PC-3 (cell line): ENCODE results near the gene MED14. TPM values are rescaled to one million over a fixed set of nuclear protein-coding genes. Genes with fewer than 3 reads are reported as not detected.

Experiments
- ATAC-seq: fragments of 200-7000 bp; cut with Tn5 transposase; 2 replicates; pipeline ENCODE4 v1.9.1; 2020; ENCODE audit warnings: mild to moderate bottlenecking, moderate library complexity
- BruUV-seq: library from RNA; stranded (reverse); fragments of 400-500 nt; replicated peaks from 2 replicates; lab custom pipeline; 2021; lab: Mats Ljungman, UMichigan
- CTCF ChIA-PET: fragments of 300-600 bp; sonication (Branson Sonifier 250); formaldehyde crosslinking; loops from one replicate; lab custom pipeline; 2022; ENCODE audit warnings: antibody characterized with exemption; lab: Charles Lee
- POLR2A ChIA-PET: fragments of 300-600 bp; sonication (Branson Sonifier 250); formaldehyde crosslinking; loops from one replicate; lab custom pipeline; 2022; ENCODE audit warnings: antibody characterized with exemption; ENCODE audit not compliant: unreplicated experiment; lab: Charles Lee
- DNase-seq: peaks from one replicate; pipeline ENCODE4 v3.0.0-alpha.2; 2015
- H2AFZ ChIP-seq: fragments of 300-600 bp; sonication (generic); 2 replicates; pipeline ENCODE4 v1.6.0; 2016; ENCODE audit warnings: antibody characterized with exemption, low read length
- H3F3A ChIP-seq: fragments of 300-600 bp; sonication (generic); one replicate; pipeline ENCODE4 v1.6.0; 2017; ENCODE audit warnings: antibody characterized with exemption, low read length, control low read depth, mild to moderate bottlenecking; ENCODE audit not compliant: unreplicated experiment
- H3K27ac ChIP-seq: fragments of 300-600 bp; sonication (generic); 2 replicates; pipeline ENCODE4 v1.5.1; 2016; ENCODE audit warnings: mild to moderate bottlenecking, low read length
- H3K27me3 ChIP-seq: fragments of 300-600 bp; sonication (generic); 2 replicates; pipeline ENCODE4 v1.6.1; 2016; ENCODE audit warnings: low read length, mixed read lengths
- H3K36me3 ChIP-seq: fragments of 300-600 bp; sonication (generic); 2 replicates; pipeline ENCODE4 v1.6.1; 2016; ENCODE audit warnings: low read depth, mixed run types, low read length, mixed read lengths
- H3K4me1 ChIP-seq: fragments of 300-600 bp; sonication (generic); 2 replicates; pipeline ENCODE4 v1.5.1; 2016; ENCODE audit warnings: low read length; ENCODE audit not compliant: insufficient read depth
- H3K4me2 ChIP-seq: fragments of 300-600 bp; sonication (generic); 2 replicates; pipeline ENCODE4 v1.6.0; 2016; ENCODE audit warnings: low read length
- H3K4me3 ChIP-seq: fragments of 300-600 bp; sonication (generic); 2 replicates; pipeline ENCODE4 v1.5.1; 2016; ENCODE audit warnings: mild to moderate bottlenecking, low read length, mixed read lengths
- H3K79me2 ChIP-seq: fragments of 300-600 bp; sonication (generic); 2 replicates; pipeline ENCODE4 v1.6.1; 2017; ENCODE audit warnings: low read length, mixed read lengths
- H3K9ac ChIP-seq: fragments of 300-600 bp; sonication (generic); 2 replicates; pipeline ENCODE4 v1.6.0; 2016; ENCODE audit warnings: mild to moderate bottlenecking, low read length
- H3K9me2 ChIP-seq: fragments of 300-600 bp; sonication (generic); replicated peaks from 2 replicates; pipeline ENCODE4 v1.6.1; 2016; ENCODE audit warnings: mixed run types, low read length, mixed read lengths
- H3K9me3 ChIP-seq: fragments of 300-600 bp; sonication (generic); 2 replicates; pipeline ENCODE4 v1.6.1; 2016; ENCODE audit warnings: low read length, mixed read lengths
- H4K20me1 ChIP-seq: fragments of 300-600 bp; sonication (generic); 2 replicates; pipeline ENCODE4 v1.6.1; 2016; ENCODE audit warnings: low read length, mixed read lengths
- EZH2 ChIP-seq: fragments of 300-600 bp; sonication (generic); IDR thresholded peaks from one replicate; pipeline ENCODE4 v1.6.1; 2017; ENCODE audit warnings: antibody characterized with exemption, mild to moderate bottlenecking, low read length; ENCODE audit not compliant: unreplicated experiment
- EZH2phosphoT487 ChIP-seq: fragments of 300-600 bp; sonication (generic); IDR thresholded peaks from 2 replicates; pipeline ENCODE4 v1.6.1; 2018; ENCODE audit warnings: mild to moderate bottlenecking, antibody characterized with exemption, low read length, borderline replicate concordance
- intact Hi-C: fragments of 100-400 bp; cut with micrococcal nuclease; formaldehyde crosslinking; loops from 2 replicates; pipeline ENCODE4 v1.9.0; 2023
- total RNA-seq: library from RNA; depleted of rRNA; stranded (reverse); fragments of >200 nt; gene quantifications from 2 replicates; pipeline ENCODE4 v1.2.3, GENCODE V29; 2014
- TF ChIP-seq, protein P1 (sequence below): fragments of 300-600 bp; sonication (generic); conservative IDR thresholded peaks from 2 replicates; pipeline ENCODE4 v1.5.1; 2017; ENCODE audit warnings: antibody characterized with exemption, low read depth, mild to moderate bottlenecking, low read length

MED14 gene
- total RNA-seq, 1 experiment from 2014 or later = 44.7 TPM

DNA sequence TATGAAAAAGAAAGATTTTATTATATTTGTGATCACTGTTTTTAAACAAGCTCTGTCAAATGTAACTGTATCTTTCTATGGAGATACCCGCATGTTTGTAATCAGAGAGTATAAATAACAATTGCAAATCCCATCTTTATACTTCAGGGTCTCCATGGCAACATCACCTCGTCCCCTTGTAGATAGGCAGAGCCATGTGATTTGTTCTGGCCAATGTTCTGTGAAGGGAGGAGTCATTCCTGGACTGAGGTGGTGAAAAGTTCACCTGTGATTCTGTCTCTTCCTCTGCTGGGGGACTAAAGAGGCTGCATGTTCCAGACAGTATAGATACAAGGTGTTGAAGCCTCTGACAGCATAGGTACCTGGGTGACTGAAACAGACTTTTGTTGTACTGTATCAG is 45.6 kb upstream of the MED14 start:
- H3F3A ChIP-seq = peaks cover 4% of the 10 kb centered on the region
- peaks cover 37% of the 10 kb centered on the region for H3K4me1 ChIP-seq
- H3K9me3 ChIP-seq = no peaks in the 10 kb centered on the region
- H3K79me2 ChIP-seq = no peaks in the 10 kb centered on the region
- DNase-seq (no peak), ATAC-seq (no peak)
- ChIA-PET CTCF (no interaction called here), POLR2A (no interaction called here)
- no peaks in the 10 kb centered on the region for H3K9me2 ChIP-seq
- intact Hi-C loops = no loop called here
- H3K4me3 ChIP-seq = no peak overlapping the region
- no peak overlapping the region for H2AFZ ChIP-seq
- no peaks in the 10 kb centered on the region for H3K36me3 ChIP-seq
- no peak overlapping the region for H3K4me2 ChIP-seq
- TF ChIP-seq, protein P1, sequence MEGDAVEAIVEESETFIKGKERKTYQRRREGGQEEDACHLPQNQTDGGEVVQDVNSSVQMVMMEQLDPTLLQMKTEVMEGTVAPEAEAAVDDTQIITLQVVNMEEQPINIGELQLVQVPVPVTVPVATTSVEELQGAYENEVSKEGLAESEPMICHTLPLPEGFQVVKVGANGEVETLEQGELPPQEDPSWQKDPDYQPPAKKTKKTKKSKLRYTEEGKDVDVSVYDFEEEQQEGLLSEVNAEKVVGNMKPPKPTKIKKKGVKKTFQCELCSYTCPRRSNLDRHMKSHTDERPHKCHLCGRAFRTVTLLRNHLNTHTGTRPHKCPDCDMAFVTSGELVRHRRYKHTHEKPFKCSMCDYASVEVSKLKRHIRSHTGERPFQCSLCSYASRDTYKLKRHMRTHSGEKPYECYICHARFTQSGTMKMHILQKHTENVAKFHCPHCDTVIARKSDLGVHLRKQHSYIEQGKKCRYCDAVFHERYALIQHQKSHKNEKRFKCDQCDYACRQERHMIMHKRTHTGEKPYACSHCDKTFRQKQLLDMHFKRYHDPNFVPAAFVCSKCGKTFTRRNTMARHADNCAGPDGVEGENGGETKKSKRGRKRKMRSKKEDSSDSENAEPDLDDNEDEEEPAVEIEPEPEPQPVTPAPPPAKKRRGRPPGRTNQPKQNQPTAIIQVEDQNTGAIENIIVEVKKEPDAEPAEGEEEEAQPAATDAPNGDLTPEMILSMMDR = no peak
- TF ChIP-seq EZH2 (no peak), EZH2phosphoT487 (no peak)
- H3K9ac ChIP-seq = no peak overlapping the region
- H4K20me1 ChIP-seq = no peaks in the 10 kb centered on the region
- no peak overlapping the region for H3K27ac ChIP-seq
- H3K27me3 ChIP-seq = no peaks in the 10 kb centered on the region
- BruUV-seq = no TSS peak

DNA sequence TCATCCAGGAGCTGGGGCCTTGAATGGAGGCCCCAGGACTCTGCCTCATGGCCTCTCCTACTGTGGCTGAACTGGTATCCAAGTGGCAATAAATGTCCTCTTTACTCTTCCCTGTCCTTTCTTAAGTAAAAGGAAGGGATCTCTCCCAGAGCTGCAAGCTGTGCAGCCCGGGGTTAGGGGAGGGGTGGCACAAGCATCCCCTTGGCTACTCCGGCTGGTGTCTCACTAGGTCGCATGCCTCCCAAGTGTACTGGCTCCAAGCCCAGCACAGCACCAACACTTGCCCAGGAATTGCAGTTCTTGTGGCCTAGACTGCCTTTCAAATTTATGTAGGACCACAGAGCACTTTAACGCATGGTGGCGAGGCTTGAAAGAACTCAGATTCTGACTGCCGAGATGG is 44.7 kb upstream of the MED14 start:
- no peak overlapping the region for H3K4me3 ChIP-seq
- H3K9me2 ChIP-seq = no peaks in the 10 kb centered on the region
- BruUV-seq = no TSS peak
- no peak overlapping the region for H3K27ac ChIP-seq
- H3K4me2 ChIP-seq = no peak overlapping the region
- peaks cover 31% of the 10 kb centered on the region for H3K4me1 ChIP-seq
- no peaks in the 10 kb centered on the region for H3K9me3 ChIP-seq
- H3K79me2 ChIP-seq = no peaks in the 10 kb centered on the region
- no peaks in the 10 kb centered on the region for H3K27me3 ChIP-seq
- intact Hi-C loops = no loop called here
- CTCF ChIA-PET = no interaction called here
- DNase-seq (no peak), ATAC-seq (no peak)
- no peak overlapping the region for H3K9ac ChIP-seq
- no peaks in the 10 kb centered on the region for H4K20me1 ChIP-seq
- H3F3A ChIP-seq = peaks cover 4% of the 10 kb centered on the region
- H3K36me3 ChIP-seq = no peaks in the 10 kb centered on the region
- no peak overlapping the region for H2AFZ ChIP-seq
- no peak for TF ChIP-seq EZH2phosphoT487
- TF ChIP-seq, protein P1 = no peak
- TF ChIP-seq EZH2 = no peak
- POLR2A ChIA-PET = no interaction called here

DNA sequence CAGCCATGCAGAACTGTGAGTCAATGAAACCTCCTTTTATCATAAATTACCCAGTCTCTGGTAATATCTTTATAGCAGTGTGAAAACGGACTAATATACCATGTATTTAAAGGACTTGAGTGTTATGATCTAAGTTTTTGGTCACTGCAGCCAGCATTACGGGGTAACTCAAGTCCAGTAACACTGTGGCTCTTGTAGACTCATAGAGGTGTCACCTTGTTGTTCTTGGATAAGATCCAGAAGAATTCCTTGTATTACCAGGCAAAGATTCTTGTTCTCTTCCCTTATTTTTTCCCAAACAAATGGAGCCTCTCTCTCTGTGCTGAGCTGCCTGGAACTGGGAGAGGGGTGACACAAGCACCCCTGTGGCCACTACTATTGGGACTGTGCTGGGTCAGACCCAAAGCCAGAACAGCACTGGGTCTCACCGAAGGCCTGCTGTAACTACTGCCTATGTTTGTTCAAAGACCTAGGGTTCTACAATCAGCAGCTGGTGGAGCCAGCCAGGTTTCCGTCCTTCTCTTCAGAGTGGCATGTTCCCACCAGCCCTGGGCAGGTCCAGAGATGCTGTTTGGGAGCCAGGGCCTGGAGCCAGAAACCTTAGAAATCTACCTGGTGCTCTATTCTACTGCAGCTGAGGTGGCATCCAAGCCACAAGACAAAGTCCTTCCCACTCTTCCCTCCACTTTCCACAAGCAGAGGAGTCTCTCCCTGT is 43.7 kb upstream of the MED14 start:
- ChIA-PET POLR2A (no interaction called here), CTCF (no interaction called here)
- Histone ChIP-seq H3K36me3 (no peaks in the 10 kb centered on the region), H3K9ac (peak overlapping the region; percentile 36; the same call in 1 of the 2 replicates), H3K4me1 (peaks cover 28% of the 10 kb centered on the region), H3K4me3 (no peak overlapping the region), H3K27me3 (no peaks in the 10 kb centered on the region), H3K9me3 (no peaks in the 10 kb centered on the region), H4K20me1 (no peaks in the 10 kb centered on the region), H3K4me2 (peak overlapping the region; percentile 56), H3K9me2 (no peaks in the 10 kb centered on the region), H3K79me2 (no peaks in the 10 kb centered on the region), H3F3A (peaks cover 4% of the 10 kb centered on the region), H3K27ac (peak overlapping the region; percentile 83), H2AFZ (no peak overlapping the region)
- BruUV-seq = no TSS peak
- DNase-seq = peak; percentile 87
- no peak for TF ChIP-seq EZH2
- no peak for TF ChIP-seq EZH2phosphoT487
- TF ChIP-seq, protein P1 = no peak
- intact Hi-C loops = no loop called here
- ATAC-seq = peak; percentile 78
